GM23338 (cell line): ENCODE data around the gene CIB1. TPM values are rescaled to one million over a fixed set of nuclear protein-coding genes. Genes with fewer than 3 reads are reported as not detected.

Source experiments
- ATAC-seq: fragments of 200-7000 bp; cut with Tn5 transposase; 3 replicates; pipeline ENCODE4 v1.9.1; 2020
- DNase-seq: peaks from one replicate; pipeline ENCODE4 v3.0.0-alpha.2; 2015; ENCODE audit warnings: low spot score
- H2AFZ ChIP-seq: fragments of 200-600 bp; sonication (generic); 2 replicates; pipeline ENCODE4 v1.8.0; 2016; ENCODE audit warnings: antibody characterized with exemption, mild to moderate bottlenecking, moderate library complexity
- H3F3A ChIP-seq: fragments of 200-600 bp; sonication (generic); replicated peaks from 2 replicates; pipeline ENCODE4 v1.8.0; 2017; ENCODE audit warnings: antibody characterized with exemption, mixed run types, low read depth
- H3K27ac ChIP-seq: fragments of 200-600 bp; sonication (generic); 2 replicates; pipeline ENCODE4 v1.6.1; 2016; ENCODE audit warnings: low read depth
- H3K27me3 ChIP-seq: fragments of 200-600 bp; sonication (generic); 2 replicates; pipeline ENCODE4 v1.8.0; 2016; ENCODE audit warnings: mild to moderate bottlenecking, mixed run types, moderate library complexity; ENCODE audit not compliant: insufficient read depth
- H3K36me3 ChIP-seq: fragments of 200-600 bp; sonication (generic); 2 replicates; pipeline ENCODE4 v1.8.0; 2016; ENCODE audit warnings: mild to moderate bottlenecking; ENCODE audit not compliant: insufficient read depth
- H3K4me1 ChIP-seq: fragments of 200-600 bp; sonication (generic); 2 replicates; pipeline ENCODE4 v1.8.0; 2016; ENCODE audit warnings: mild to moderate bottlenecking, moderate library complexity; ENCODE audit not compliant: insufficient read depth
- H3K4me2 ChIP-seq: fragments of 200-600 bp; sonication (generic); 2 replicates; pipeline ENCODE4 v1.7.1; 2017; ENCODE audit warnings: mixed run types
- H3K4me3 ChIP-seq: fragments of 200-600 bp; sonication (generic); 2 replicates; pipeline ENCODE4 v1.6.1; 2016; ENCODE audit warnings: mixed run types
- H3K79me2 ChIP-seq: fragments of 200-600 bp; sonication (generic); replicated peaks from 2 replicates; pipeline ENCODE4 v1.8.0; 2017; ENCODE audit warnings: mild to moderate bottlenecking; ENCODE audit not compliant: insufficient read depth
- H3K9me2 ChIP-seq: fragments of 200-600 bp; sonication (generic); 2 replicates; pipeline ENCODE4 v1.8.0; 2017; ENCODE audit not compliant: insufficient read depth
- H4K20me1 ChIP-seq: fragments of 200-600 bp; sonication (generic); replicated peaks from 2 replicates; pipeline ENCODE4 v1.8.0; 2017; ENCODE audit warnings: mild to moderate bottlenecking; ENCODE audit not compliant: insufficient read depth
- H3K27ac Mint-ChIP-seq: 2 replicates; pipeline ENCODE4 v1.8.0; 2020; ENCODE audit warnings: inconsistent platforms, mild to moderate bottlenecking, moderate library complexity, mixed read lengths
- H3K27me3 Mint-ChIP-seq: 3 replicates; pipeline ENCODE4 v1.8.0; 2022; ENCODE audit warnings: low read depth, mild to moderate bottlenecking, moderate library complexity, mixed read lengths, inconsistent platforms; ENCODE audit not compliant: insufficient read depth, poor library complexity
- H3K36me3 Mint-ChIP-seq: 3 replicates; pipeline ENCODE4 v1.8.0; 2021; ENCODE audit warnings: low read depth, mild to moderate bottlenecking, inconsistent platforms, moderate library complexity, mixed read lengths
- H3K4me1 Mint-ChIP-seq: 3 replicates; pipeline ENCODE4 v1.8.0; 2020; ENCODE audit warnings: mild to moderate bottlenecking, inconsistent platforms, mixed read lengths
- H3K4me3 Mint-ChIP-seq: 3 replicates; pipeline ENCODE4 v1.8.0; 2021; ENCODE audit warnings: moderate library complexity, mild to moderate bottlenecking, inconsistent platforms, mixed read lengths
- H3K9me3 Mint-ChIP-seq: 3 replicates; pipeline ENCODE4 v1.8.0; 2020; ENCODE audit warnings: moderate library complexity, mild to moderate bottlenecking, inconsistent platforms, mixed read lengths
- CREB1 ChIP-seq: fragments of 250-450 bp; sonication (Bioruptor Pico); IDR thresholded peaks from 2 replicates; pipeline ENCODE4 v1.5.0; 2020; ENCODE audit warnings: low read depth, mild to moderate bottlenecking, moderate library complexity
- EZH2 ChIP-seq: fragments of 200-600 bp; sonication (generic); IDR thresholded peaks from one replicate; pipeline ENCODE4 v1.8.0; 2017; ENCODE audit warnings: antibody characterized with exemption, mild to moderate bottlenecking, low read depth; ENCODE audit not compliant: unreplicated experiment
- EZH2phosphoT487 ChIP-seq: fragments of 200-600 bp; sonication (generic); IDR thresholded peaks from one replicate; pipeline ENCODE4 v1.8.1; 2018; ENCODE audit warnings: antibody characterized with exemption; ENCODE audit not compliant: unreplicated experiment
- JUNB ChIP-seq: IDR thresholded peaks from one replicate; pipeline ENCODE4 v1.6.1; 2016; ENCODE audit warnings: antibody characterized with exemption; ENCODE audit not compliant: unreplicated experiment
- NANOG ChIP-seq: IDR thresholded peaks from 2 replicates; pipeline ENCODE4 v1.6.1; 2016; ENCODE audit warnings: antibody characterized with exemption, borderline replicate concordance
- POLR2AphosphoS5 ChIP-seq: IDR thresholded peaks from 2 replicates; pipeline ENCODE4 v1.6.1; 2016; ENCODE audit warnings: antibody characterized with exemption, low read depth
- STAT1 ChIP-seq: IDR thresholded peaks from one replicate; pipeline ENCODE4 v1.6.1; 2016; ENCODE audit warnings: antibody characterized with exemption; ENCODE audit not compliant: unreplicated experiment
- ZNF114 ChIP-seq: fragments of 250-450 bp; sonication (Bioruptor Pico); IDR thresholded peaks from 2 replicates; pipeline ENCODE4 v1.5.0; 2020; ENCODE audit warnings: mild to moderate bottlenecking, moderate library complexity
- ZNF331 ChIP-seq: fragments of 250-450 bp; sonication (Bioruptor Pico); IDR thresholded peaks from 2 replicates; pipeline ENCODE4 v1.5.0; 2020; ENCODE audit warnings: low read depth, mild to moderate bottlenecking, moderate library complexity
- polyA plus RNA-seq: library from polyadenylated mRNA; unstranded; fragments of >200 nt; fragmentation: Nextera tagmentation; extraction: Ambion mirVana; gene quantifications from 2 replicates; pipeline ENCODE4 v1.2.1, GENCODE V29; 2016
- total RNA-seq: library from RNA; depleted of rRNA; stranded (reverse); fragments of >200 nt; shearing (Covaris generic); gene quantifications from 2 replicates; pipeline ENCODE4 v1.2.3, GENCODE V29; 2014
- TF ChIP-seq, protein P1 (sequence below), 2 experiments: fragments of 200-600 bp in 1 of 2; sonication (generic) in 1 of 2; conservative IDR thresholded peaks; 2 replicates each; pipeline versions ENCODE4 v1.5.1 to v1.6.1; 2016 to 2017; ENCODE audit warnings: antibody characterized with exemption in 2 of 2, low read depth in 2 of 2, mild to moderate bottlenecking in 2 of 2, moderate library complexity in 1 of 2
- TF ChIP-seq, protein P2 (sequence below): IDR thresholded peaks from 2 replicates; pipeline ENCODE4 v1.6.1; 2016; ENCODE audit warnings: antibody characterized with exemption
- TF ChIP-seq, protein P3 (sequence below): IDR thresholded peaks from one replicate; pipeline ENCODE4 v1.6.1; 2018; ENCODE audit warnings: antibody characterized with exemption; ENCODE audit not compliant: unreplicated experiment
- TF ChIP-seq, protein P4 (sequence below): fragments of 250-450 bp; sonication (Bioruptor Pico); IDR thresholded peaks from 2 replicates; pipeline ENCODE4 v1.5.0; 2020; ENCODE audit warnings: mild to moderate bottlenecking, moderate library complexity

CIB1 gene
- total and polyA plus RNA-seq, 2 experiments from 2014 or later, result 9.8 to 35.9 TPM

DNA sequence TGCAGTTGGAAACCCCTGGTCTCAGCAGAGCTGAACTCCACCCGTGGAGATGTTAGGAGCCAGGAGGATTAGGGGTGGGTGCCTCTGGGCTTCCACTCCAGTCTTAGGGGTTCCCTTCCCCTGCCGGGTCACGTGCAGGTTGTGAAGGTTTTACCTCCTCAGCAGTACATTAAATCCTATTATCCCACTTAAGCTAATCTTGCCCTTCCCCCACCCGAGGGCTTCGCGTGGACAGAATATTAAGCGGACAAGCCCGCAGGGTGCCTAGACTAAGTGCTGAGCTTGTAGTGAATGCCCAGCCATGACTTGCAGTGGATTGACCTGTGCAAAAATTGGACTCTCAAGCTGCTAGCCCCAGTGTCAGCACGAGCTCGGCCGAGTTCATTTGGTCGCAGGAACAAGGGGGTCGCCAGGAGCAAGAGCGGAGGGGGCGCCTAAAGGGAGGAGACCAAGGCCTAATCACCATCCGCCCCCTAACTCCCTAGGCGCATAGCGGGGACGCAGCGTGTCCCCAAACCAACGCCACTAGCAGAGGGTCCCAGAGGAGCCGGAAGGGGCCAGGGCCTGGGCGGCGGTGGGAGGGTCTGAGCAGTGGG is 33.1 kb downstream of the CIB1 start:
- Histone ChIP-seq H4K20me1 (peaks cover 12% of the 10 kb centered on the region), H3K4me2 (peak overlapping the region; percentile 99), H3F3A (peaks cover 7% of the 10 kb centered on the region; the same call in 1 of the 2 replicates), H3K4me3 (peak overlapping the region; percentile 98), H3K27me3 (no peaks in the 10 kb centered on the region), H3K27ac (0 out of 2 replicates have a peak overlapping the region, but pooled peaks have one; percentile 26), H3K79me2 (peaks cover 29% of the 10 kb centered on the region), H2AFZ (peak overlapping the region; percentile 97), H3K36me3 (no peaks in the 10 kb centered on the region), H3K9me2 (no peaks in the 10 kb centered on the region), H3K4me1 (peaks cover 14% of the 10 kb centered on the region)
- DNase-seq, result no peak
- Mint-ChIP-seq H3K27me3 (peaks cover 9% of the 10 kb centered on the region), H3K27ac (peak overlapping the region; percentile 83), H3K4me3 (peak overlapping the region; percentile 82), H3K4me1 (peaks cover 18% of the 10 kb centered on the region), H3K36me3 (no peaks in the 10 kb centered on the region; the same call in 2 of the 3 replicates), H3K9me3 (no peaks in the 10 kb centered on the region)
- no peak for ATAC-seq
- TF ChIP-seq, protein P1, sequence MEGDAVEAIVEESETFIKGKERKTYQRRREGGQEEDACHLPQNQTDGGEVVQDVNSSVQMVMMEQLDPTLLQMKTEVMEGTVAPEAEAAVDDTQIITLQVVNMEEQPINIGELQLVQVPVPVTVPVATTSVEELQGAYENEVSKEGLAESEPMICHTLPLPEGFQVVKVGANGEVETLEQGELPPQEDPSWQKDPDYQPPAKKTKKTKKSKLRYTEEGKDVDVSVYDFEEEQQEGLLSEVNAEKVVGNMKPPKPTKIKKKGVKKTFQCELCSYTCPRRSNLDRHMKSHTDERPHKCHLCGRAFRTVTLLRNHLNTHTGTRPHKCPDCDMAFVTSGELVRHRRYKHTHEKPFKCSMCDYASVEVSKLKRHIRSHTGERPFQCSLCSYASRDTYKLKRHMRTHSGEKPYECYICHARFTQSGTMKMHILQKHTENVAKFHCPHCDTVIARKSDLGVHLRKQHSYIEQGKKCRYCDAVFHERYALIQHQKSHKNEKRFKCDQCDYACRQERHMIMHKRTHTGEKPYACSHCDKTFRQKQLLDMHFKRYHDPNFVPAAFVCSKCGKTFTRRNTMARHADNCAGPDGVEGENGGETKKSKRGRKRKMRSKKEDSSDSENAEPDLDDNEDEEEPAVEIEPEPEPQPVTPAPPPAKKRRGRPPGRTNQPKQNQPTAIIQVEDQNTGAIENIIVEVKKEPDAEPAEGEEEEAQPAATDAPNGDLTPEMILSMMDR (conservative IDR thresholded peaks at IDR 0.05; ENCODE audit: low read depth in 2 of 2), result no peak
- TF ChIP-seq EZH2 (no peak), POLR2AphosphoS5 (no peak), STAT1 (no peak), JUNB (no peak), EZH2phosphoT487 (no peak), ZNF331 (no peak), CREB1 (CRISPR knock-in tag) (no peak), ZNF114 (CRISPR knock-in tag) (no peak), NANOG (no peak)
- TF ChIP-seq, protein P2, sequence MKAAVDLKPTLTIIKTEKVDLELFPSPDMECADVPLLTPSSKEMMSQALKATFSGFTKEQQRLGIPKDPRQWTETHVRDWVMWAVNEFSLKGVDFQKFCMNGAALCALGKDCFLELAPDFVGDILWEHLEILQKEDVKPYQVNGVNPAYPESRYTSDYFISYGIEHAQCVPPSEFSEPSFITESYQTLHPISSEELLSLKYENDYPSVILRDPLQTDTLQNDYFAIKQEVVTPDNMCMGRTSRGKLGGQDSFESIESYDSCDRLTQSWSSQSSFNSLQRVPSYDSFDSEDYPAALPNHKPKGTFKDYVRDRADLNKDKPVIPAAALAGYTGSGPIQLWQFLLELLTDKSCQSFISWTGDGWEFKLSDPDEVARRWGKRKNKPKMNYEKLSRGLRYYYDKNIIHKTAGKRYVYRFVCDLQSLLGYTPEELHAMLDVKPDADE, result no peak
- TF ChIP-seq, protein P3, sequence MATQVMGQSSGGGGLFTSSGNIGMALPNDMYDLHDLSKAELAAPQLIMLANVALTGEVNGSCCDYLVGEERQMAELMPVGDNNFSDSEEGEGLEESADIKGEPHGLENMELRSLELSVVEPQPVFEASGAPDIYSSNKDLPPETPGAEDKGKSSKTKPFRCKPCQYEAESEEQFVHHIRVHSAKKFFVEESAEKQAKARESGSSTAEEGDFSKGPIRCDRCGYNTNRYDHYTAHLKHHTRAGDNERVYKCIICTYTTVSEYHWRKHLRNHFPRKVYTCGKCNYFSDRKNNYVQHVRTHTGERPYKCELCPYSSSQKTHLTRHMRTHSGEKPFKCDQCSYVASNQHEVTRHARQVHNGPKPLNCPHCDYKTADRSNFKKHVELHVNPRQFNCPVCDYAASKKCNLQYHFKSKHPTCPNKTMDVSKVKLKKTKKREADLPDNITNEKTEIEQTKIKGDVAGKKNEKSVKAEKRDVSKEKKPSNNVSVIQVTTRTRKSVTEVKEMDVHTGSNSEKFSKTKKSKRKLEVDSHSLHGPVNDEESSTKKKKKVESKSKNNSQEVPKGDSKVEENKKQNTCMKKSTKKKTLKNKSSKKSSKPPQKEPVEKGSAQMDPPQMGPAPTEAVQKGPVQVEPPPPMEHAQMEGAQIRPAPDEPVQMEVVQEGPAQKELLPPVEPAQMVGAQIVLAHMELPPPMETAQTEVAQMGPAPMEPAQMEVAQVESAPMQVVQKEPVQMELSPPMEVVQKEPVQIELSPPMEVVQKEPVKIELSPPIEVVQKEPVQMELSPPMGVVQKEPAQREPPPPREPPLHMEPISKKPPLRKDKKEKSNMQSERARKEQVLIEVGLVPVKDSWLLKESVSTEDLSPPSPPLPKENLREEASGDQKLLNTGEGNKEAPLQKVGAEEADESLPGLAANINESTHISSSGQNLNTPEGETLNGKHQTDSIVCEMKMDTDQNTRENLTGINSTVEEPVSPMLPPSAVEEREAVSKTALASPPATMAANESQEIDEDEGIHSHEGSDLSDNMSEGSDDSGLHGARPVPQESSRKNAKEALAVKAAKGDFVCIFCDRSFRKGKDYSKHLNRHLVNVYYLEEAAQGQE, result no peak
- TF ChIP-seq, protein P4, sequence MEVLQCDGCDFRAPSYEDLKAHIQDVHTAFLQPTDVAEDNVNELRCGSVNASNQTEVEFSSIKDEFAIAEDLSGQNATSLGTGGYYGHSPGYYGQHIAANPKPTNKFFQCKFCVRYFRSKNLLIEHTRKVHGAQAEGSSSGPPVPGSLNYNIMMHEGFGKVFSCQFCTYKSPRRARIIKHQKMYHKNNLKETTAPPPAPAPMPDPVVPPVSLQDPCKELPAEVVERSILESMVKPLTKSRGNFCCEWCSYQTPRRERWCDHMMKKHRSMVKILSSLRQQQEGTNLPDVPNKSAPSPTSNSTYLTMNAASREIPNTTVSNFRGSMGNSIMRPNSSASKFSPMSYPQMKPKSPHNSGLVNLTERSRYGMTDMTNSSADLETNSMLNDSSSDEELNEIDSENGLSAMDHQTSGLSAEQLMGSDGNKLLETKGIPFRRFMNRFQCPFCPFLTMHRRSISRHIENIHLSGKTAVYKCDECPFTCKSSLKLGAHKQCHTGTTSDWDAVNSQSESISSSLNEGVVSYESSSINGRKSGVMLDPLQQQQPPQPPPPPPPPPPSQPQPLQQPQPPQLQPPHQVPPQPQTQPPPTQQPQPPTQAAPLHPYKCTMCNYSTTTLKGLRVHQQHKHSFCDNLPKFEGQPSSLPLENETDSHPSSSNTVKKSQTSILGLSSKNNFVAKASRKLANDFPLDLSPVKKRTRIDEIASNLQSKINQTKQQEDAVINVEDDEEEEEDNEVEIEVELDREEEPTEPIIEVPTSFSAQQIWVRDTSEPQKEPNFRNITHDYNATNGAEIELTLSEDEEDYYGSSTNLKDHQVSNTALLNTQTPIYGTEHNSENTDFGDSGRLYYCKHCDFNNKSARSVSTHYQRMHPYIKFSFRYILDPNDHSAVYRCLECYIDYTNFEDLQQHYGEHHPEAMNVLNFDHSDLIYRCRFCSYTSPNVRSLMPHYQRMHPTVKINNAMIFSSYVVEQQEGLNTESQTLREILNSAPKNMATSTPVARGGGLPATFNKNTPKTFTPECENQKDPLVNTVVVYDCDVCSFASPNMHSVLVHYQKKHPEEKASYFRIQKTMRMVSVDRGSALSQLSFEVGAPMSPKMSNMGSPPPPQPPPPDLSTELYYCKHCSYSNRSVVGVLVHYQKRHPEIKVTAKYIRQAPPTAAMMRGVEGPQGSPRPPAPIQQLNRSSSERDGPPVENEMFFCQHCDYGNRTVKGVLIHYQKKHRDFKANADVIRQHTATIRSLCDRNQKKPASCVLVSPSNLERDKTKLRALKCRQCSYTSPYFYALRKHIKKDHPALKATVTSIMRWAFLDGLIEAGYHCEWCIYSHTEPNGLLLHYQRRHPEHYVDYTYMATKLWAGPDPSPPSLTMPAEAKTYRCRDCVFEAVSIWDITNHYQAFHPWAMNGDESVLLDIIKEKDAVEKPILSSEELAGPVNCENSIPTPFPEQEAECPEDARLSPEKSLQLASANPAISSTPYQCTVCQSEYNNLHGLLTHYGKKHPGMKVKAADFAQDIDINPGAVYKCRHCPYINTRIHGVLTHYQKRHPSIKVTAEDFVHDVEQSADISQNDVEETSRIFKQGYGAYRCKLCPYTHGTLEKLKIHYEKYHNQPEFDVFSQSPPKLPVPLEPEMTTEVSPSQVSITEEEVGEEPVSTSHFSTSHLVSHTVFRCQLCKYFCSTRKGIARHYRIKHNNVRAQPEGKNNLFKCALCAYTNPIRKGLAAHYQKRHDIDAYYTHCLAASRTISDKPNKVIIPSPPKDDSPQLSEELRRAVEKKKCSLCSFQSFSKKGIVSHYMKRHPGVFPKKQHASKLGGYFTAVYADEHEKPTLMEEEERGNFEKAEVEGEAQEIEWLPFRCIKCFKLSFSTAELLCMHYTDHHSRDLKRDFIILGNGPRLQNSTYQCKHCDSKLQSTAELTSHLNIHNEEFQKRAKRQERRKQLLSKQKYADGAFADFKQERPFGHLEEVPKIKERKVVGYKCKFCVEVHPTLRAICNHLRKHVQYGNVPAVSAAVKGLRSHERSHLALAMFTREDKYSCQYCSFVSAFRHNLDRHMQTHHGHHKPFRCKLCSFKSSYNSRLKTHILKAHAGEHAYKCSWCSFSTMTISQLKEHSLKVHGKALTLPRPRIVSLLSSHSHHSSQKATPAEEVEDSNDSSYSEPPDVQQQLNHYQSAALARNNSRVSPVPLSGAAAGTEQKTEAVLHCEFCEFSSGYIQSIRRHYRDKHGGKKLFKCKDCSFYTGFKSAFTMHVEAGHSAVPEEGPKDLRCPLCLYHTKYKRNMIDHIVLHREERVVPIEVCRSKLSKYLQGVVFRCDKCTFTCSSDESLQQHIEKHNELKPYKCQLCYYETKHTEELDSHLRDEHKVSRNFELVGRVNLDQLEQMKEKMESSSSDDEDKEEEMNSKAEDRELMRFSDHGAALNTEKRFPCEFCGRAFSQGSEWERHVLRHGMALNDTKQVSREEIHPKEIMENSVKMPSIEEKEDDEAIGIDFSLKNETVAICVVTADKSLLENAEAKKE (CRISPR knock-in tag), result no peak
